ENCODE results near the gene OLFML1.

DNA sequence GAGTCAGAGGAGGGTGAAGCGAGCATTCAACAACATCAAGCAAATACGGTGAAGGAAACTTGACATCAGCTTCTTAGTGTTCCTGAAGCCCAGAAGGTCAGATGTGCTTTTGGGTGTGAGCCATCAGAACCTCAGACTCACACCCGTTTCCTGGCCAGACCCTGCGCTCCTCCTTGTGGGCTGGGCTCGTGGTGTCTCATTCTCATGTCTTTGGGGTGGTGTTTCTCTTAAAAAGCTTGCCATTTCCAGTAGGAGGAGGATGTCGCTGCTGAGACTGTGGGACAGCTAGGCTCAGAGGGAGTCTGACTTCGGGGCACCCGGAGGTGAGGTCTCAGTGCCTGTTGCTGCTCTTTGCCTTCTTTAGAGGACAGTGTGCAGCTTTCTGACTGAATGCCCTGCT lies 52.7 kb downstream of the OLFML1 start:
- TF ChIP-seq POLR2A (IDR thresholded peaks at IDR 0.05; ENCODE audit: low read length): no peak
- TF ChIP-seq GATA1 (IDR thresholded peaks at IDR 0.05; ENCODE audit: low read depth, low read length): no peak
